ENCODE data around the gene ATRNL1.

DNA sequence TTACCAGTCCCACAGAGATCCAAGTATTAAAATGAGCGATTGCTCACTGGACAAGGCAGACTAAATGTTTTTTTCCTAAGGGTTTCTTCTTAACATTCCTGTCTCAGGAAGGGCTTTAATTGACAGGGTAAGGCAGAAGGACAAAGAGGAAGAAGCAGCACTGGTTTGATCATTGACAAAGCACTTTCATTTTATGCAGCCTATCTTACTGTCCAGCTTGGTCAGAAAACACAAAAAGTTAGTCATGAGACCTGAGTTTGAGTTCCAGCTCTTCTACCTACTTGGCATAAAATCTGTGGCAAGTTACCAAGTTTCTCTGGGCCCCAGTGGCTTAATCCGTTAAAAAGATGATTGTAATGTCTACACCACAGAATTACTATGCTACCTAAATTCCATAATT is 721.4 kb downstream of the ATRNL1 start:
- TF ChIP-seq ZNF384 (IDR thresholded peaks at IDR 0.05) (no peak), FOXM1 (IDR thresholded peaks at IDR 0.05; ENCODE audit: borderline replicate concordance) (no peak), SP1 (IDR thresholded peaks at IDR 0.05) (no peak), FOXA1 (IDR thresholded peaks at IDR 0.05) (no peak), NFRKB (IDR thresholded peaks at IDR 0.05) (no peak), BHLHE40 (IDR thresholded peaks at IDR 0.05; ENCODE audit: borderline replicate concordance) (no peak)
